ENCODE measurements around the gene ANKRD45.
"Not testable (repeated sequence)": the region's sequence is repeated elsewhere in the genome, so short reads cannot be mapped to it uniquely, and the experiment has no call there.

DNA sequence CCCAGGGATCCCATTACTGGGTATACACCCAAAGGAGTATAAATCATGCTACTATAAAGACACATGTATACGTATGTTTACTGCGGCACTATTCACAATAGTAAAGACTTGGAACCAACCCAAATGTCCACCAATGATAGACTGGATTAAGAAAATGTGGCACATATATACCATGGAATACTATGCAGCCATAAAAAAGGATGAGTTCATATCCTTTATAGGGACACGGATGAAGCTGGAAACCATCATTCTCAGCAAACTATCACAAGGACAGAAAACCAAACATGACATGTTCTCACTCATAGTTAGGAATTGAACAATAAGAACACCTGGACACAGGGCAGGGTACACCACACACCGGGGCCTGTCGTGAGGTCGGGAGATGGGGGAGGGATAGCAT, 31.6 kb upstream of the ANKRD45 start:
- TF ChIP-seq, protein P1, sequence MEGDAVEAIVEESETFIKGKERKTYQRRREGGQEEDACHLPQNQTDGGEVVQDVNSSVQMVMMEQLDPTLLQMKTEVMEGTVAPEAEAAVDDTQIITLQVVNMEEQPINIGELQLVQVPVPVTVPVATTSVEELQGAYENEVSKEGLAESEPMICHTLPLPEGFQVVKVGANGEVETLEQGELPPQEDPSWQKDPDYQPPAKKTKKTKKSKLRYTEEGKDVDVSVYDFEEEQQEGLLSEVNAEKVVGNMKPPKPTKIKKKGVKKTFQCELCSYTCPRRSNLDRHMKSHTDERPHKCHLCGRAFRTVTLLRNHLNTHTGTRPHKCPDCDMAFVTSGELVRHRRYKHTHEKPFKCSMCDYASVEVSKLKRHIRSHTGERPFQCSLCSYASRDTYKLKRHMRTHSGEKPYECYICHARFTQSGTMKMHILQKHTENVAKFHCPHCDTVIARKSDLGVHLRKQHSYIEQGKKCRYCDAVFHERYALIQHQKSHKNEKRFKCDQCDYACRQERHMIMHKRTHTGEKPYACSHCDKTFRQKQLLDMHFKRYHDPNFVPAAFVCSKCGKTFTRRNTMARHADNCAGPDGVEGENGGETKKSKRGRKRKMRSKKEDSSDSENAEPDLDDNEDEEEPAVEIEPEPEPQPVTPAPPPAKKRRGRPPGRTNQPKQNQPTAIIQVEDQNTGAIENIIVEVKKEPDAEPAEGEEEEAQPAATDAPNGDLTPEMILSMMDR (IDR thresholded peaks at IDR 0.05), result not testable (repeated sequence)
- not testable (repeated sequence) for TF ChIP-seq ZFX (IDR thresholded peaks at IDR 0.05; ENCODE audit: borderline replicate concordance)
